AG09309 (cell line): Measurements from ENCODE around the gene OBP2A.

Source experiments
- DNase-seq: peaks from one replicate; pipeline ENCODE4 v3.0.0-alpha.2; 2010; ENCODE audit warnings: low read depth
- H3K4me3 ChIP-seq: 2 replicates; pipeline ENCODE4 v1.5.1; 2011; ENCODE audit warnings: mild to moderate bottlenecking, low read depth, low read length, moderate library complexity; ENCODE audit not compliant: control insufficient read depth
- TF ChIP-seq, protein P1 (sequence below): IDR thresholded peaks from 2 replicates; pipeline ENCODE4 v1.5.1; 2011; ENCODE audit warnings: mild to moderate bottlenecking, low read depth, low read length, inconsistent platforms; ENCODE audit not compliant: insufficient read depth, control insufficient read depth; ENCODE audit errors: missing control alignments

OBP2A gene

DNA sequence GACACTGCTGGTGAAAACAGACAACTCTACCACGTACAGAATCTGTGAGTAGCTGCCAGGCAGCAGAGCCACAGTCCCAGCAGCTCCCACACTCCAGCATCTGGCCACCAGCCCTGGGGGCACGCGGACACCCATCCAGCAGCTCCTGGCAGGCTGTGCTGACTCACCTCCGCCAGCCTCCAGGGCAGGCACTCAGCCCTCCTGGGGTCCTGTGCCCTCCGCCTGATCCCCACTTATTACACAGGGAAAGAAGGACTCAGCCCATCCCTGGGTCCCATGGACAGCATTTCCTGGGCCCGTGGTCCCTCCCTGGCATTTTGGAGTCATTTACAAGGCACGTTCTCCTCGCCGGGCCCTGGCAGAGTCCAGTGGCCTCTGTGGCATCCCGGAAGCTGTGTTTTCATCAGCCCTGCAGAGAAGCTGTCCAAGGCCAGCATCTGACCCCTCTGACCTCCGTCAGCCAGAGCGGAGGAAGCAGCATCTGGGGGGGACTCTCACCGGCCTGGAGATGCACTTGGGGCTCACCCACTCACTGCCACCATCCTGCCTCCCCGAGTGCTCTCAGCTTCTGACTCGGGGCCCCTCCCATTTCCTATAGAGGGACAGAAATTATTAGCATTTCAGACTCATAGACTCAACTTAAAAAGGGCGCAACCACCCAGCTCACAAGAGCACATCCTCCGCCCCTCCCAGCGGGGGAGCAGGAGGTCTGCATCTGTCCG, 37.2 kb downstream of the OBP2A start:
- TF ChIP-seq, protein P1, sequence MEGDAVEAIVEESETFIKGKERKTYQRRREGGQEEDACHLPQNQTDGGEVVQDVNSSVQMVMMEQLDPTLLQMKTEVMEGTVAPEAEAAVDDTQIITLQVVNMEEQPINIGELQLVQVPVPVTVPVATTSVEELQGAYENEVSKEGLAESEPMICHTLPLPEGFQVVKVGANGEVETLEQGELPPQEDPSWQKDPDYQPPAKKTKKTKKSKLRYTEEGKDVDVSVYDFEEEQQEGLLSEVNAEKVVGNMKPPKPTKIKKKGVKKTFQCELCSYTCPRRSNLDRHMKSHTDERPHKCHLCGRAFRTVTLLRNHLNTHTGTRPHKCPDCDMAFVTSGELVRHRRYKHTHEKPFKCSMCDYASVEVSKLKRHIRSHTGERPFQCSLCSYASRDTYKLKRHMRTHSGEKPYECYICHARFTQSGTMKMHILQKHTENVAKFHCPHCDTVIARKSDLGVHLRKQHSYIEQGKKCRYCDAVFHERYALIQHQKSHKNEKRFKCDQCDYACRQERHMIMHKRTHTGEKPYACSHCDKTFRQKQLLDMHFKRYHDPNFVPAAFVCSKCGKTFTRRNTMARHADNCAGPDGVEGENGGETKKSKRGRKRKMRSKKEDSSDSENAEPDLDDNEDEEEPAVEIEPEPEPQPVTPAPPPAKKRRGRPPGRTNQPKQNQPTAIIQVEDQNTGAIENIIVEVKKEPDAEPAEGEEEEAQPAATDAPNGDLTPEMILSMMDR: no peak
- DNase-seq: no peak
- H3K4me3 ChIP-seq: no peak overlapping the region

DNA sequence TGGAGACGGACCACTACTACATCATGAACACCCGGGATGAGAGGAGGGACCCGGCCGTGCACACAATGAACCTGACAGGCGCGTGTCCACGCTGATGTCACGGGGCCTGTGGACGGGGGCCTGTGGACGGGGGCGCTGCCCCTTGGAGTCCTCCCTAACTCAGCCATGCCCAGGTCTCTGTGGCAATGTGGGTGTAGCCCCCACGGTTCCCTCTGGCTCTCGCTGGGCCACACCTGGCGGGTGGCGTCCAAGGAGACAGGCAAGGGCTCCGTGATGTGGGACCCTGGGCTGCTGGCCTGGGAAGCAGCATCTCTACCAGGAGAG, 37.7 kb downstream of the OBP2A start:
- H3K4me3 ChIP-seq: no peak overlapping the region
- DNase-seq: no peak
- TF ChIP-seq, protein P1: no peak

DNA sequence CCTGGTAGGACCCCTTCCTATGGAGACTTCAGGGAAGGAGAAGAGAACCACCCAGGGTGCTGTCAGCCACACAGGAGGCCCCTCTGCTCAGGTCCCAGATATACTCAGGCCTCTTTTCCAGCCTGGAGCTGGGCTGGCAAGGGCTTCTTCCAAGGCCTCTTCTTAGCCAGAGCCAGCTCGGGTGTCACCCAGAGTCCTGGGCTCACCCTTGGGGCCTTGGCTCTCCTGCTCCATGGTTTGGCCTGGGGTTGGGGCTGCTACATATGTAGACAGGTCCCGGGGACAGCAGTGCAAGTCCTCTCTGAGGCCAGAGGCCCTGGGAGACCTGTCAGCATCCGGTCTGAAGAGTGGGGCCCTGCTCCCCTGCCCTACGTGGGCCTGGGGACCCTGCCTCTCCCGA, 38.4 kb downstream of the OBP2A start:
- H3K4me3 ChIP-seq: no peak overlapping the region
- TF ChIP-seq, protein P1: no peak
- no peak for DNase-seq

DNA sequence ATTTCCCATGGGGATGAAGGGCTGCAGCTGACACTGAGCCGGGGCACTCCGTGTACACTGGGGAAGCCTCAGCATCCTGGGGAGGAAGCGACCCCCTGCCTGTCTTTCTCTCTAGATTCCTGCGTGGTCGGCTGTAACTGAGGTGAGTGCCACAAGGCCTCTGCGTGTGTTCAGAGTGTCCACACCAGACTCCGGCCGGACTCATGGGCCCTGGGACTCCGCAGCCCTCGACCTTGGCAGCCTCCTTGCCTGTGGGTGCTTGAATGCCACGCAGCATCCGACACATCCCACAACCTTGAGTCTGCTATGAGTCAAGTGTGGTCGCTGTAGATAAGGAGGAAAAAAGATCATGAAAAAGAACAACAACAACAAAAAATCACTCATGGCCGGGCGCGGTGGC, 39.0 kb downstream of the OBP2A start:
- no peak overlapping the region for H3K4me3 ChIP-seq
- TF ChIP-seq, protein P1: no peak
- DNase-seq: no peak

DNA sequence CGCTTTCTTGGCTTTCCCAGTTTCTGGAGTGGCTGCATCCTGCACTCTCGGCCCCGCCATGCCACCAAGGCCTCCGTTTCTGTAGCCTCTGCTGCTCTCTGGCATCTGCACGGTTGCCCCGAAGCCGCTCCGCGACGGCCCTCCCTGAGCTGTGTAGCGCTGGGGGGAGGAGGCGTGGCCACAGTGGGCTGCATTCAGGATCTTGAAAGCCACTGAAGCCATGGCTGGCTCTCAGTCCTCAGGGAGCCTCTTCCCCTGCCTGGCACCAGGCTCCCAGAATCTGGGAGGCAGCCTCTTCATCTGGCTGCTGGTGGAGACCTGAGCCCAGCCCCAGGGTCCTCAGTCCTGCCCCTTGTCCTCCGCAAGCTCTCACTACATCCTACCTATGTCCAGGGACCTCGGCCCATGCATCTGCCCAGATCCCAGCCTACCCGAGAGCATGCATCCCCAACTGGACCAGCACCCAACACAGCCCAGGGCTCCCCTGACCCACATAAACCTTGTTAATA, 40.7 kb downstream of the OBP2A start:
- TF ChIP-seq, protein P1: no peak
- no peak for DNase-seq
- H3K4me3 ChIP-seq: no peak overlapping the region

DNA sequence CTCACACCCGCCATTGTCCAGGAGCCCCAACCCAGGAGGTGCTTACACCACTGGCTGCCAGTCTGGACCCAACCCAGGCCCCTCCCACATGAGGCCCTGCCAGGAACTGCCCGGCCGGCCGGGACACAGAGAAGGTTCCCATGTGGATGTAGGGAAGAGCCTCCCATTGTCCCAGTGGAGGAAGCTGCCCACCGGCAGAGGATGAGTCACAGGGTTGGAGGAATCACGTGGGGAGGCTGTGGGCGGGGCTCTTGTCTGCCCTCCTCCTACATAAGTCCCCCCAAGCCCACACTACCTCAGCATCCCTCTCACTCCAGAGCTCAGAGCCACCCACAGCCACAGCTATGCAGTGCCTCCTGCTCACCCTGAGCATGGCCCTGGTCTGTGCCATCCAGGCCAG, 41.7 kb downstream of the OBP2A start:
- H3K4me3 ChIP-seq: no peak overlapping the region
- TF ChIP-seq, protein P1: no peak
- no peak for DNase-seq
